Uterus (tissue), 2 donors: Measurements from ENCODE around the gene ANKRD60.

Experiments used
- CTCF ChIP-seq, 4 experiments: fragments of 200-600 bp in 2 of 4; fragments of 450-650 bp in 2 of 4; sonication (generic) in 2 of 4; IDR thresholded peaks; one replicate each; pipeline ENCODE4 v1.5.1; 2016 to 2019; ENCODE audit warnings: antibody characterized with exemption in 4 of 4, mild to moderate bottlenecking in 2 of 4, moderate library complexity in 1 of 4
- POLR2A ChIP-seq, 2 donors: fragments of 450-650 bp; IDR thresholded peaks; one replicate each; pipeline ENCODE4 v1.6.1; 2016; ENCODE audit warnings: antibody characterized with exemption in 2 of 2, mild to moderate bottlenecking in 1 of 2, moderate library complexity in 1 of 2

- TF ChIP-seq POLR2A (IDR thresholded peaks at IDR 0.05) (no peak), CTCF (IDR thresholded peaks at IDR 0.05) (no peak)
Measured at GRCh38 chr20:58228484-58229197, at the start of gene ANKRD60.
